ENCODE results near the gene SLC36A3.
"Not testable (repeated sequence)": the region's sequence is repeated elsewhere in the genome, so short reads cannot be mapped to it uniquely, and the experiment has no call there.

The SLC36A3 gene

DNA sequence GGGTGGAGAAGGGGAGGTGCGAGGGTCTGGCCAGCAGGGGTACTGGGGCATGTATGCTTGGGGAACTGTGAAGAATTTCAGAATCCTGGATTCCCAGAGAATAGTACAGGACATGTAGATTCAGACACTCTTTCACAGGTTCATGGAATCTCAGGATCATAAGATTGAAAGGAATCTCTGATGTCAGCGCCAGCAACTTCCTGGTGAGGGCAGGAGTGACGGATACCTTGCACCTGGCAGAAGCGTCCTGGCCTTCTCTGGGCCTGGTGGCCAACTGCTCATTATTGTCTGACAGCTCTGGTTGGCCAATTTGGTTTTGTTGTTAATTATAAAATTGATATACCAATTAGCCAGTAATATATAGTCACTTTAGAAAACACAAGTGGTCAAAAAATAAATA, 43.6 kb downstream of the SLC36A3 start:
- TF ChIP-seq CTCF (IDR thresholded peaks at IDR 0.05; ENCODE audit: low read depth, low read length) = no peak
- Histone ChIP-seq H3K4me3 (ENCODE audit: low read depth, low read length) (no peak overlapping the region), H3K27me3 (no peaks in the 10 kb centered on the region), H3K36me3 (no peaks in the 10 kb centered on the region), H3K9me3 (no peaks in the 10 kb centered on the region), H3K4me1 (no peaks in the 10 kb centered on the region)
- DNase-seq = no peak

DNA sequence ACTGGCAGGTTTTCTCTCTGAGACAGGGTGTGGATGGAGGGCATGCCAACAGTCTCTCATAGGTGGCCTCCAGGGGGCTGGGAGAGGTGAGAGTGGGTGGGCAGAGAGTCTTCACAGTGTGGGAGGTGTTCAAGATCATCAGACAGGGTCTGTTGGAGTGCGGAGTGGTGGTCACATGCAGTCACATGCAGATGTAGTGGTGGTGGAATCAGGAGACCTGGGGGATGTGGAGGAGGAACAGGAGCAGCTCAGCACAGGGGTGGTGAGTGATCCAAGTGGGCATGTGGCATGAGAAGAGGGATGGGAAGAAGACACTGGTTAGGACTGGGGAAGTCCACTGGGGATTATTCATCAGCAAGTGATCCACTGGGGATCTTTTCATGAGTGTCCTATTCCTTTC, 44.8 kb downstream of the SLC36A3 start:
- no peaks in the 10 kb centered on the region for H3K27me3 ChIP-seq
- no peaks in the 10 kb centered on the region for H3K36me3 ChIP-seq
- no peaks in the 10 kb centered on the region for H3K9me3 ChIP-seq
- H3K4me3 ChIP-seq (ENCODE audit: low read depth, low read length) = no peak overlapping the region
- H3K4me1 ChIP-seq = no peaks in the 10 kb centered on the region
- TF ChIP-seq CTCF (IDR thresholded peaks at IDR 0.05; ENCODE audit: low read depth, low read length) = no peak
- DNase-seq = no peak

DNA sequence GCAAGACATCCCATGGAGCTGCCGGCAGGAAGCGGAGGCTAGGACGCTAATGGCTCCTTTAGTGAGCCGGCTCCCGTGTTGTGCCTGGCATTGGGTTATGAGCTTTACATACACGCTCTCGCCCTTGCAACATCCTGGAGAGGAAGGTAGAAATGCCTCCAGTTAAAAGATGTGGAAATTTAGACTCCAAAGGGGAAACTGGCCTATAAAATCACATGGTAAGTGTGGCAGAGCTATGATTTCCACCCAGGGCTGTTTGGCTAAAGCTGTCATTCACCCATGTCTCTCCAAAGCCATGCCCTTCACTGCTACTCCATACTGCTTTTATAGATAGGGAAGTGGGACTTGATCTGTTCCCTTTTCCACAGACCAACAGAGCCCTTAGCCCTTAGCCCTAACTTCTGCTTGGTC, 45.4 kb downstream of the SLC36A3 start:
- Histone ChIP-seq H3K9me3 (no peaks in the 10 kb centered on the region), H3K27me3 (no peaks in the 10 kb centered on the region), H3K4me3 (ENCODE audit: low read depth, low read length) (no peak overlapping the region), H3K4me1 (no peaks in the 10 kb centered on the region), H3K36me3 (no peaks in the 10 kb centered on the region)
- DNase-seq = no peak
- no peak for TF ChIP-seq CTCF (IDR thresholded peaks at IDR 0.05; ENCODE audit: low read depth, low read length)

- DNase-seq = no peak
- Histone ChIP-seq H3K4me1 (no peaks in the 10 kb centered on the region), H3K27me3 (no peaks in the 10 kb centered on the region), H3K9me3 (no peaks in the 10 kb centered on the region), H3K4me3 (ENCODE audit: low read depth, low read length) (no peak overlapping the region), H3K36me3 (no peaks in the 10 kb centered on the region)
- TF ChIP-seq CTCF (IDR thresholded peaks at IDR 0.05; ENCODE audit: low read depth, low read length) = no peak
Observed at GRCh38 chr5:151257731-151258181, 45.8 kb downstream of the SLC36A3 start.

DNA sequence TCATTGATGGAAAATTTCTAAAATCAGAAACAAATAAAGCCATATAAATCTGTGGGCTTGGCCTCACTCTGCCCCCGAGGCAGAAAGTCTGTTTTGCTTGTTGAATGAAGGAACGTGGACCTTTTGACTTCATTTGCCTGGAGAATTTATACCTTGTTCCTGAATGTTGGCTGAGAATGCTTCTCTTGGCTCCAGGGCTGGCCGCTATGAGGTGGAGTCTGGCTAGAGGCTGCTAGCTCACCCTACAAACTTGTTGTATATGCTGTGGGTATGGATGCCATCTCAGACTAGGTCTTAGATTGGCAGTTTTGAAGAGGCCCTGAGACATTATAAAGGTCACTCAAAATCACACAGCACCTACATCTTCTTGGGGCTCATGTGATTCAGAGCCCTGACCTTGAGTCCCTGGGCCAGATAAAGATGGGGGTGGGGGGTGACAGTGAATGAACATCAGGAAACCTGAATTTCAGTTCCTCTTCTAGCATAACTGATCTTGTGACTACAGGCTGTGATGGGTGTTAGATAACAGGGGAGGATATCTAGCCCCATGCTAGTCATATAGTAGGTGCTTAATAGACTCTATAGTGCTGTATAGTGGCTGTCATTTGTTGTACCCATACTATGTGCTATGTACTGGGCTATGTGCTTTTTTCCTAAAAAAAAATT, 47.8 kb downstream of the SLC36A3 start:
- no peak for TF ChIP-seq CTCF (IDR thresholded peaks at IDR 0.05; ENCODE audit: low read depth, low read length)
- H3K36me3 ChIP-seq = no peaks in the 10 kb centered on the region
- H3K9me3 ChIP-seq = no peaks in the 10 kb centered on the region
- no peaks in the 10 kb centered on the region for H3K27me3 ChIP-seq
- H3K4me3 ChIP-seq (ENCODE audit: low read depth, low read length) = no peak overlapping the region
- H3K4me1 ChIP-seq = no peaks in the 10 kb centered on the region
- DNase-seq = no peak

DNA sequence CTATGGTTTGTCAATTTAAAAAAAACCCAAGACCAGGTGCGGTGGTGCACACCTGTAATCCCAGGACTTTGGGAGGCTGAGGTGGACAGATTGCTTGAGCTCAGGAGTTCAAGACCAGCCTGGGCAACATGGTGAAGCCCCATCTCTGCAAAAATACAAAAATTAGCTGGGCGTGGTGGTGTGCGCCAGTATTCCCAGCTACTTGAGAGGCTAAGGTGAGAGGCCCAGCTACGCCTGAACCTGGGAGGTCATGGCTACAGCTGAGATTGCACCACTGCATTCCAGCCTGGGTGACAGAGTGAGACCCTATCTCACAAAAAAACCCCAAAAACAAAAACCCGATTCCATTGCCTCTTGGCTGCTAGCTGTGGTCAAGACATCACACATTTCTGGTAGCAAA, 48.6 kb downstream of the SLC36A3 start:
- H3K36me3 ChIP-seq; H3K4me3 ChIP-seq (ENCODE audit: low read depth, low read length): not testable (repeated sequence)

More for the DNA sequence above, 48.6 kb downstream of the SLC36A3 start:
- not testable (repeated sequence) for H3K9me3 ChIP-seq, H3K4me1 ChIP-seq, H3K27me3 ChIP-seq, DNase-seq

Data from BE2C (cell line).